Type B pancreatic cell (in vitro differentiated cells): Measurements from ENCODE around the gene YTHDF1. TPM values are rescaled to one million over a fixed set of nuclear protein-coding genes. Genes with fewer than 3 reads are reported as not detected.
A peak's percentile ranks its signal among the peaks of the same experiment; 100 is the strongest.

Experiments
- DNase-seq: peaks from one replicate; pipeline ENCODE4 v3.0.0; 2021; ENCODE audit warnings: mixed read lengths; ENCODE audit not compliant: unreplicated experiment; ENCODE audit errors: extremely low spot score
- H3K27ac Mint-ChIP-seq: 2 replicates; pipeline ENCODE4 v1.8.0; 2021; ENCODE audit warnings: mild to moderate bottlenecking, mixed read lengths
- H3K27me3 Mint-ChIP-seq: 2 replicates; pipeline ENCODE4 v1.8.0; 2021; ENCODE audit warnings: mixed read lengths
- H3K36me3 Mint-ChIP-seq: 2 replicates; pipeline ENCODE4 v1.8.0; 2021; ENCODE audit warnings: mixed read lengths
- H3K4me1 Mint-ChIP-seq: one replicate; pipeline ENCODE4 v1.8.0; 2021; ENCODE audit warnings: mixed read lengths; ENCODE audit not compliant: unreplicated experiment
- H3K4me3 Mint-ChIP-seq: 2 replicates; pipeline ENCODE4 v1.8.0; 2021; ENCODE audit warnings: mild to moderate bottlenecking, mixed read lengths
- H3K9me3 Mint-ChIP-seq: 2 replicates; pipeline ENCODE4 v1.8.0; 2021; ENCODE audit warnings: mixed read lengths
- CTCF ChIP-seq: fragments of 200-600 bp; sonication (generic); conservative IDR thresholded peaks from 2 replicates; pipeline ENCODE4 v1.5.0; 2021; ENCODE audit warnings: antibody characterized with exemption, mild to moderate bottlenecking
- total RNA-seq: library from RNA; stranded (reverse); gene quantifications from 2 replicates; pipeline ENCODE4 v1.2.1, GENCODE V29; 2021; ENCODE audit warnings: low replicate concordance

YTHDF1 gene
- total RNA-seq, 1 donor from 2014 or later, result 50.4 TPM

GRCh38 chr20:63236116-63236837 lies 20.3 kb upstream of the YTHDF1 start:
- Mint-ChIP-seq H3K27ac (no peak overlapping the region), H3K4me1 (peaks cover 9% of the 10 kb centered on the region), H3K36me3 (no peaks in the 10 kb centered on the region), H3K4me3 (no peak overlapping the region), H3K9me3 (no peaks in the 10 kb centered on the region), H3K27me3 (peaks cover 6% of the 10 kb centered on the region)
- TF ChIP-seq CTCF, result no peak
- DNase-seq, result no peak

GRCh38 chr20:63235399-63235983 lies 19.6 kb upstream of the YTHDF1 start, which contains the start of gene BIRC7:
TSS of gene BIRC7 (plus strand) at chr20:63235905. CDS start at chr20:63236097, 192 bp downstream.
- DNase-seq, result no peak
- TF ChIP-seq CTCF, result no peak
- H3K27ac Mint-ChIP-seq, result no peak within 1 kb of the TSS
- peaks cover 16% of the 10 kb centered on the region for H3K4me1 Mint-ChIP-seq
- no peaks in the 10 kb centered on the region for H3K36me3 Mint-ChIP-seq
- peaks cover 11% of the 10 kb centered on the region for H3K27me3 Mint-ChIP-seq
- H3K4me3 Mint-ChIP-seq, result no peak within 1 kb of the TSS
- H3K9me3 Mint-ChIP-seq, result no peaks in the 10 kb centered on the region

- no peak overlapping the region for H3K4me3 Mint-ChIP-seq
- no peaks in the 10 kb centered on the region for H3K9me3 Mint-ChIP-seq
- H3K4me1 Mint-ChIP-seq, result peaks cover 22% of the 10 kb centered on the region
- peak; percentile 69 for TF ChIP-seq CTCF
- H3K27me3 Mint-ChIP-seq, result peaks cover 16% of the 10 kb centered on the region
- no peak overlapping the region for H3K27ac Mint-ChIP-seq
- no peaks in the 10 kb centered on the region for H3K36me3 Mint-ChIP-seq
- no peak for DNase-seq
Measured at GRCh38 chr20:63234693-63235398, 18.9 kb upstream of the YTHDF1 start.

GRCh38 chr20:63233924-63234323 lies 18.0 kb upstream of the YTHDF1 start:
- H3K36me3 Mint-ChIP-seq, result no peaks in the 10 kb centered on the region
- no peak overlapping the region for H3K27ac Mint-ChIP-seq
- peaks cover 25% of the 10 kb centered on the region for H3K4me1 Mint-ChIP-seq
- H3K9me3 Mint-ChIP-seq, result no peaks in the 10 kb centered on the region
- no peak for DNase-seq
- H3K27me3 Mint-ChIP-seq, result peaks cover 16% of the 10 kb centered on the region
- no peak overlapping the region for H3K4me3 Mint-ChIP-seq
- no peak for TF ChIP-seq CTCF

- Mint-ChIP-seq H3K9me3 (no peaks in the 10 kb centered on the region), H3K36me3 (no peaks in the 10 kb centered on the region), H3K27me3 (peaks cover 16% of the 10 kb centered on the region), H3K27ac (no peak overlapping the region), H3K4me1 (peaks cover 25% of the 10 kb centered on the region), H3K4me3 (no peak overlapping the region)
- no peak for TF ChIP-seq CTCF
- DNase-seq, result no peak
Measured at GRCh38 chr20:63233061-63233344, 17.1 kb upstream of the YTHDF1 start.
